Dermis blood vessel endothelial cell (primary cell): ENCODE data around the gene GOSR2. TPM values are rescaled to one million over a fixed set of nuclear protein-coding genes. Genes with fewer than 3 reads are reported as not detected.
"Not testable (repeated sequence)": the region's sequence is repeated elsewhere in the genome, so short reads cannot be mapped to it uniquely, and the experiment has no call there.

ENCODE experiments used
- DNase-seq: peaks from one replicate; pipeline ENCODE4 v3.0.0; 2010
- total RNA-seq: library from RNA; depleted of rRNA; stranded (reverse); fragments of >200 nt; gene quantifications from 2 replicates; pipeline ENCODE4 v1.2.3, GENCODE V29; 2014

GOSR2 gene
- total RNA-seq, 1 donor from 2014 or later, result 46.6 TPM

DNA sequence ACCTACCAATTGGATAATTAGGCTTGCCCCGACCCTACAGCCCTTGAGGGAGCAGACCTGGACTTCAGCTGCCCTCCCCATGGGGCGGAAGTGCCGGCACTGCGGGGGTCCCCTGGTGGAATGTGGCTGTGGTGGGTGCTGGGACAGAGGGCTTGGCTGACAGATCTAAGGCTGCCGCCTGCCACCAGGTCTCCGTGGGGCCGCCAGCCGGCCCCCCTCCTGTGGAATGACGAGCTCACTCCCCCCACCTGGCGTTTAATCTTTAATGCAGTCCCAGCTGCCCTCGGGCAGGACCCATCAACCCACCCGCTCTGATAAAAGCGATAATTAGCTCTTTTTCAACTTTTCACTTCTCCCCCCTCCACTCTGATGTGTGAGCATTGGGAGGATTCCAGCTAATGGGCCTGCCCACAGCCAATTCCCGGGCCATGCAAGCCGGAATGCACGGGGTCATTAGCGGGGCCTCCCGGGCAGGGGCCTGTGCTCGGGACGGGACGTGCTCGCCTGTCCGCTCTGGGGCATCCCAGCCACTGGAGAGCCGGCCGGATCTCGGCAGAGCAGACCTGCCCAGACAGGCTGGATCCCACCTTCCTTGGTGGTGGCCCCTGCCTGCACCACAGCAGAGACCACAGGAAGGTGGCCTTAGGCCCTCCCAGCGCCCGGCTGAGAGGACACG is 28.3 kb upstream of the GOSR2 start:
- DNase-seq, result no peak

DNA sequence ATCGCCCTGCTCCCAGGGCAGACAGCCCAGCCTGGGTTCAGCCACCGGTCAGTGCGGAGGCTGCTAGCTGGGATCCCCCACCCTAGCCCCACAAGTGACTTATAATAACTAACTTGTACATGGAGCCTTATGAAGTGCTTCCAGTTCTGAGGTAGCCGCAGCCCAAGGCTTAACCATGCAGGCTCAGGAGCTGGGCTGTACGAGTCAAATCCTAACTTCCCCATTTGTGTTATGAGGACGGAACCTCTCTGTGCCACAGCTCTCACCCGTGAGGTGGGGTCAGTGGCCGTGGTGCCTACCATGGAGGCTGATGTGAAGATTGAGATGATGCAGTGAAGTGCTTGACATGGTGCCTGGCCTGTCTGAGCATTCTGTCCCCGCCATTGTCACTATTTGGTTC is 27.8 kb upstream of the GOSR2 start:
- DNase-seq, result no peak

- no peak for DNase-seq
These were observed 26.0 kb upstream of the GOSR2 start for GRCh38 chr17:46896991-46897390.

DNA sequence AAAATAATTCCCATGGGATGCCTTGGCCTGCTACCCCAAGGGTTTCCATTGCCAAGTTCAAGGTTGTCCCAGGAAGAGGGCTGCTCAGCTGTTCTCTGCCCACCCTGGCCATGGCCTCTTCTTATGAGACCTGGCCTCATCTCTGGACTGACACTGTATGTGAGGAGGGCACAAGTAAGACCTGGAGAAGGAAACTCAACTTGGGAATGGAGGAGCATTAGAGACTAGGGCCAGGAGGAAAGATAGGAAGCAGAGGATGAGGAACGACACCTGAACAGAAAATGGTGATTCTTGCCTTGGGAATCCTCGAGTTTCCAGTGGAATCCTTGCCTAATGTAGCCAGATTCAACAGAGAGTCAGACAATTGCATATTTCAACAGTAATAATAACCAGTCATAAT is 24.6 kb upstream of the GOSR2 start:
- DNase-seq, result no peak

GRCh38 chr17:46898860-46899259 is 24.1 kb upstream of the GOSR2 start:
- DNase-seq, result no peak

GRCh38 chr17:46901291-46901690 is 21.7 kb upstream of the GOSR2 start:
- DNase-seq, result no peak

GRCh38 chr17:46903762-46904672 is 18.9 kb upstream of the GOSR2 start:
- no peak for DNase-seq

DNA sequence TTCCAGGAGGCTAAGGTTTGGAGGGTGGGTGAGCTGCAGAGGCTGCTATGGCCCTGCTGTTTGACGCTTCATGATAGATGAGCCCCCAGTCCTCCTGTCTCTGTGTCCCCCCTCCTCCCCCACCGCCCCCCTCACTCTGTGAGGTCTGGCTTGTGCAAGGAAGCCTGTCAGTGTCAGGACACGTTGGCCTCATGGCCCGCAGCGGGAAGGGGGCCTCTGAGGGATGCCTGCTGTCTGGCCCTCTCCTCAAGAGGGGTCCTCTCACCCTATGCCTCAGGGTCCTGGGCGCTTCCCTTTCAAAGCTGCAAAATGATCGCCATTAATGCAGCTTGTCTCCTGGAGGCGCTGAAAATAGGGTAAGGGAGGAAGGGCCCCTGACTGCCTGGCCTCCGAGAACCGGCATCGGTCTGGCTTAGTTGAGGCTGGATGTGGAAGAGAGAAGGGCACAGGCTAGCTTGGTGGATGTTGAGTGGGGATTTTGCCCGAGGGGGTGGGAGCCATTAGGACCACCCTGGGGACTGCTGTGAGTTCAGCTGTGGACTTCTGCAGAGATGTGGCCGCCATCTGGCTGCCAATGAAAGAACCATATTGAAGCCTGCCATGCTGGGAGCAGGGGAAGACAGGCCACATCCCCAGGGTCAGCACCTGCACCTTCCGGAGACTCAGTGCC is 14.8 kb upstream of the GOSR2 start:
- DNase-seq, result no peak

- DNase-seq, result no peak
These were observed 12.6 kb upstream of the GOSR2 start for GRCh38 chr17:46910179-46910927.

DNA sequence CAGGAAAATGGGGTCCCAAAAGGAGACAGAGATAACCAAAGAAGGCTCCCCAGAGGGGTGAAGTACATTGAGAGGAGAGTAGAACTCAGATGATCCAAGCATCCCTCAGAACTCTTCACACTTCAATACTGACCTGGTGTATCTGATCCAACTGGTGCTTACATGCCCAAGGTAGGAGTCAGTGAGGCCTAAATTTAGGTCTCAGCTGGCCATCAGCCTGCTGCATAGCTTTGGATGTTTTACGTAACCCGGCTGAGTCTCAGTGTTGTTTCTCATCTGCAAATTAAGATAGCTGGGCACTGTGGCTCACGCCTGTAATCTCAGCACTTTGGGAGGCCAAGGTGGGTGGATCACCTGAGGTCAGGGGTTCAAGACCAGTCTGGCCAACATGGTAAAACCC is 11.6 kb upstream of the GOSR2 start:
- no peak for DNase-seq

- DNase-seq, result no peak
These were observed 7.4 kb upstream of the GOSR2 start for GRCh38 chr17:46915596-46915995.

GRCh38 chr17:46916211-46916610 is 6.7 kb upstream of the GOSR2 start:
- no peak for DNase-seq

GRCh38 chr17:46916623-46917022 is 6.3 kb upstream of the GOSR2 start:
- DNase-seq, result no peak

GRCh38 chr17:46917041-46917440 is 5.9 kb upstream of the GOSR2 start:
- no peak for DNase-seq

DNA sequence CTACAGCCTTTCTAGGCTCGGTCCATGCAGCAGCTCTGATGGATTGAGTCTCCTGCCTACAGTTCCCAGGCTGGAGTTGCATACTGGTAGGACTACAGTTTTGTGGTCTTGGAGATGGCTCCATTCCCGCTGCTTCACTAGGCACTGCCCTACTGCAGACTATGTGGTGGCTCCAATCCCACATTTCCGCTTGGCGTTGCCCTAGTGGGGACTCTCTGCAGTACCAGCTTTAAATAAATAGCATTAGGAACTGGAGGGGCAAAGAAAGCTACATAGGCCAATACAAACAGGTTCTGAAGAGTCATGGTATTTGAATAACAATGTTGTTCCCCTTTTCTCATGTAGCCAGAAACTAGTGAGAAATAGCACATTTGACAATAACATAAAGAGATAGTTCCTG is 5.4 kb upstream of the GOSR2 start:
- no peak for DNase-seq

DNA sequence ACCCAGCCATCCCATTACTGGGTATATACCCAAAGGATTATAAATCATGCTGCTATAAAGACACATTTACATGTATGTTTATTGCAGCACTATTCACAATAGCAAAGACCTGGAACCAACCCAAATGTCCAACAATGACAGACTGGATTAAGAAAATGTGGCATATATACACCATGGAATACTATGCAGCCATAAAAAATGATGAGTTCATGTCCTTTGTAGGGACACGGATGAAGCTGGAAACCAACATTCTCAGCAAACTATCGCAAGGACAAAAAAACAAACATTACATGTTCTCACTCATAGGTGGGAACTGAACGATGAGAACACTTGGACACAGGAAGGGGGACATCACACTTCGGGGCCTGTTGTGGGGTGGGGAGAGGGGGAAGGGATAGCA is 998 bp upstream of the GOSR2 start:
- DNase-seq, result not testable (repeated sequence)

DNA sequence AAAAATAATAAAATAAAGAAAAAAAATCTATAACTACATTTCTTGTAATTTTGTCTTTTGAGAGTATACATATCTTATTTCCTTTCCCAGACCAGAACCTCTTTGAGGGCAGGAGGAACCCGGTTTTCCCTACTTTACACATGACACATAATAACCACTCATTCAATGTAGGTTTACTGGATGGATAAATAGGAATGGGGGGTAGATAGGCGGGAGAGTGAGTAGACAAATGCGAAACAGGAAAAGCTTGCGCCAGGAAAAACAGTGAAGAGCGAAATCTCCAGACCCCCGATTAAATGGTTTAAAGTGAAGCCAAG is 515 bp upstream of the GOSR2 start:
- DNase-seq, result no peak

- no peak for DNase-seq
These were observed 2.4 kb downstream of the GOSR2 start for GRCh38 chr17:46925185-46925868.

GRCh38 chr17:46928467-46929261 is 5.7 kb downstream of the GOSR2 start:
- no peak for DNase-seq

- peak; percentile 78 for DNase-seq
These were observed 6.5 kb downstream of the GOSR2 start for GRCh38 chr17:46929413-46929812.

DNA sequence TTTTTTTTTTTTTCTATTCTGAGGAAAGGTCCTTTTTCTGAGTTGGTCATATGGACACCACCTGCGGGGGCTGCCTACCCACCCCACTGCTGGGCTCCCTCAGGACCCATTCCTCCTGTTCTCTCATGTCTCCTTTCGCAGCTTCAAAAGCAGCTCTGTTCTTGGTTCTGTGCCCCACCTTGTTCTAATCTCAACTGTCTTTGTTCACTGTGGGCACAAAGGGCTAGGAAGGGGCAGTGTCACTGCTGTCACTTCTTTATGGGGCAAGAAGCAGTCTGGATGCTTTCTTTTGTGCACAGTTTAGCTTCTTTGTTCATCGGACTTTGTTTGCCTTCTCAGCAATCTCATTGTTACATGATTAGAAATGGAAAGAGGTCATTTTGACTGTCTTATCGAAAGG is 7.1 kb downstream of the GOSR2 start:
- DNase-seq, result no peak

- DNase-seq, result no peak
These were observed 8.6 kb downstream of the GOSR2 start for GRCh38 chr17:46931596-46931995.
